LNCAP (cell line): Measurements from ENCODE around the gene ADPGK.
A peak's percentile ranks its signal among the peaks of the same experiment; 100 is the strongest.

Experiments used
- CTCF ChIP-seq: fragments of 450-650 bp; IDR thresholded peaks from 2 replicates; pipeline ENCODE4 v1.5.1; 2017; ENCODE audit warnings: mild to moderate bottlenecking

ADPGK gene

GRCh38 chr15:72725446-72725845 is 58.1 kb downstream of the ADPGK start:
- no peak for TF ChIP-seq CTCF

- TF ChIP-seq CTCF: no peak
Observed at GRCh38 chr15:72724028-72724427, 59.5 kb downstream of the ADPGK start.

GRCh38 chr15:72722071-72722696 is 61.4 kb downstream of the ADPGK start:
- TF ChIP-seq CTCF: peak; percentile 82

GRCh38 chr15:72706266-72706665 is 77.3 kb downstream of the ADPGK start:
- TF ChIP-seq CTCF: no peak
